WTC11 (cell line): ENCODE results near the gene STK17B. TPM values are rescaled to one million over a fixed set of nuclear protein-coding genes. Genes with fewer than 3 reads are reported as not detected.

Source experiments
- ATAC-seq: fragments of 200-7000 bp; cut with Tn5 transposase; 2 replicates; pipeline ENCODE4 v1.10.0; 2021; ENCODE audit warnings: mild to moderate bottlenecking, moderate library complexity
- CTCF ChIA-PET: fragments of 300-600 bp; sonication (Branson Sonifier 250); formaldehyde crosslinking; loops from one replicate; lab custom pipeline; 2021; ENCODE audit warnings: antibody characterized with exemption; lab: Charles Lee
- POLR2A ChIA-PET: fragments of 350-600 bp; sonication (Branson Sonifier 250); formaldehyde crosslinking; loops from one replicate; lab custom pipeline; 2021; ENCODE audit warnings: antibody characterized with exemption; lab: Charles Lee
- DNase-seq: peaks from one replicate; pipeline ENCODE4 v3.0.0; 2021; ENCODE audit warnings: low spot score
- H3K27ac Mint-ChIP-seq: 2 replicates; pipeline ENCODE4 v1.8.0; 2021; ENCODE audit warnings: mixed read lengths
- H3K27me3 Mint-ChIP-seq: 2 replicates; pipeline ENCODE4 v1.8.0; 2021; ENCODE audit warnings: low read depth, mild to moderate bottlenecking, moderate library complexity, mixed read lengths
- H3K36me3 Mint-ChIP-seq: 2 replicates; pipeline ENCODE4 v1.8.0; 2021; ENCODE audit warnings: mixed read lengths
- H3K4me1 Mint-ChIP-seq: 2 replicates; pipeline ENCODE4 v1.8.0; 2022; ENCODE audit warnings: mixed read lengths
- H3K4me3 Mint-ChIP-seq: 2 replicates; pipeline ENCODE4 v1.8.0; 2021; ENCODE audit warnings: mild to moderate bottlenecking, moderate library complexity, mixed read lengths
- H3K9me3 Mint-ChIP-seq: 2 replicates; pipeline ENCODE4 v1.8.0; 2021; ENCODE audit warnings: mixed read lengths
- CBFB ChIP-seq: sonication (generic); formaldehyde crosslinking; IDR thresholded peaks from 2 replicates; pipeline ENCODE4 v1.8.1; 2022; ENCODE audit warnings: mild to moderate bottlenecking, low read depth, missing genetic modification reagents
- CDX4 ChIP-seq: fragments of 250-450 bp; sonication (Bioruptor Pico); IDR thresholded peaks from 2 replicates; pipeline ENCODE4 v1.9.0; 2021; ENCODE audit warnings: moderate library complexity, mild to moderate bottlenecking, inconsistent platforms, borderline replicate concordance
- E2F5 ChIP-seq: sonication (generic); formaldehyde crosslinking; IDR thresholded peaks from 2 replicates; pipeline ENCODE4 v1.8.1; 2022; ENCODE audit warnings: mild to moderate bottlenecking, moderate library complexity, missing genetic modification reagents
- ETV6 ChIP-seq: sonication (generic); formaldehyde crosslinking; IDR thresholded peaks from 2 replicates; pipeline ENCODE4 v1.8.1; 2022; ENCODE audit warnings: mild to moderate bottlenecking, missing genetic modification reagents
- FOXJ3 ChIP-seq: sonication (generic); formaldehyde crosslinking; IDR thresholded peaks from 2 replicates; pipeline ENCODE4 v1.9.0; 2021; ENCODE audit warnings: missing genetic modification reagents, mild to moderate bottlenecking, borderline replicate concordance
- FOXP1 ChIP-seq: sonication (generic); formaldehyde crosslinking; IDR thresholded peaks from 2 replicates; pipeline ENCODE4 v1.8.0; 2022; ENCODE audit warnings: missing genetic modification reagents, mild to moderate bottlenecking, moderate library complexity, borderline replicate concordance
- GABPB1 ChIP-seq: sonication (generic); formaldehyde crosslinking; IDR thresholded peaks from 2 replicates; pipeline ENCODE4 v1.8.1; 2023; ENCODE audit warnings: mild to moderate bottlenecking, missing genetic modification reagents
- PRRX2 ChIP-seq: fragments of 250-450 bp; sonication (Bioruptor Pico); IDR thresholded peaks from 2 replicates; pipeline ENCODE4 v1.8.0; 2021; ENCODE audit warnings: mild to moderate bottlenecking
- SMAD3 ChIP-seq: sonication (generic); formaldehyde crosslinking; IDR thresholded peaks from 2 replicates; pipeline ENCODE4 v1.8.0; 2022; ENCODE audit warnings: missing genetic modification reagents, mild to moderate bottlenecking, borderline replicate concordance
- SMAD4 ChIP-seq: sonication (generic); formaldehyde crosslinking; IDR thresholded peaks from 2 replicates; pipeline ENCODE4 v1.8.0; 2022; ENCODE audit warnings: mild to moderate bottlenecking, missing genetic modification reagents
- TEAD1 ChIP-seq: sonication (generic); formaldehyde crosslinking; IDR thresholded peaks from 2 replicates; pipeline ENCODE4 v1.8.0; 2022; ENCODE audit warnings: mild to moderate bottlenecking, missing genetic modification reagents
- ZNF423 ChIP-seq: fragments of 250-450 bp; sonication (Bioruptor Pico); IDR thresholded peaks from 2 replicates; pipeline ENCODE4 v2.1.2; 2022; ENCODE audit warnings: mild to moderate bottlenecking, moderate library complexity
- ZNF512 ChIP-seq: sonication (generic); formaldehyde crosslinking; IDR thresholded peaks from 2 replicates; pipeline ENCODE4 v1.8.1; 2022; ENCODE audit warnings: missing genetic modification reagents, borderline replicate concordance
- total RNA-seq: library from RNA; stranded (reverse); gene quantifications from 3 replicates; pipeline ENCODE4 v1.2.3, GENCODE V29; 2021
- TF ChIP-seq, protein P1 (sequence below): sonication (generic); formaldehyde crosslinking; IDR thresholded peaks from 2 replicates; pipeline ENCODE4 v1.8.0; 2023; ENCODE audit warnings: mild to moderate bottlenecking, missing genetic modification reagents
- TF ChIP-seq, protein P2 (sequence below): sonication (generic); formaldehyde crosslinking; IDR thresholded peaks from 2 replicates; pipeline ENCODE4 v1.8.1; 2023; ENCODE audit warnings: mild to moderate bottlenecking, missing genetic modification reagents
- TF ChIP-seq, protein P3 (sequence below): sonication (generic); formaldehyde crosslinking; IDR thresholded peaks from 2 replicates; pipeline ENCODE4 v1.8.1; 2023; ENCODE audit warnings: mild to moderate bottlenecking, missing genetic modification reagents, borderline replicate concordance
- TF ChIP-seq, protein P4 (sequence below): sonication (generic); formaldehyde crosslinking; IDR thresholded peaks from 2 replicates; pipeline ENCODE4 v1.8.0; 2022; ENCODE audit warnings: missing genetic modification reagents

The STK17B gene
- total RNA-seq, 1 experiment from 2014 or later, result 11.8 TPM

DNA sequence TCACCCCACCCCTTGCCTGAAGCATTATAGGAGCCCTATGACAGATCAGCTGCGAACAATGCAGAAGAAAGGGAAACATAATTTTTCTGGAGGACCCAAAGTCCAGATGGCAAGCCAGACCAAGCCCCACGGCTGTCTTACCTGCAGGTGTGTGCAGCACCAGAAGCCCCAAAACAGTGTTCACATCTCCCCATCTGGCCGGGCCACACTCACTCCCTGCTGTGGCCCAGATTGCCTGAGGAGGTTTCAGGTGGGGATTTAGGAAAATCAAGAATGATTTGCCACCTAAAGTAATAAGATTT lies 11.7 kb upstream of the STK17B start (continued):
- TF ChIP-seq ZNF512 (no peak), FOXP1 (CRISPR knock-in tag) (no peak)
- TF ChIP-seq, protein P1, sequence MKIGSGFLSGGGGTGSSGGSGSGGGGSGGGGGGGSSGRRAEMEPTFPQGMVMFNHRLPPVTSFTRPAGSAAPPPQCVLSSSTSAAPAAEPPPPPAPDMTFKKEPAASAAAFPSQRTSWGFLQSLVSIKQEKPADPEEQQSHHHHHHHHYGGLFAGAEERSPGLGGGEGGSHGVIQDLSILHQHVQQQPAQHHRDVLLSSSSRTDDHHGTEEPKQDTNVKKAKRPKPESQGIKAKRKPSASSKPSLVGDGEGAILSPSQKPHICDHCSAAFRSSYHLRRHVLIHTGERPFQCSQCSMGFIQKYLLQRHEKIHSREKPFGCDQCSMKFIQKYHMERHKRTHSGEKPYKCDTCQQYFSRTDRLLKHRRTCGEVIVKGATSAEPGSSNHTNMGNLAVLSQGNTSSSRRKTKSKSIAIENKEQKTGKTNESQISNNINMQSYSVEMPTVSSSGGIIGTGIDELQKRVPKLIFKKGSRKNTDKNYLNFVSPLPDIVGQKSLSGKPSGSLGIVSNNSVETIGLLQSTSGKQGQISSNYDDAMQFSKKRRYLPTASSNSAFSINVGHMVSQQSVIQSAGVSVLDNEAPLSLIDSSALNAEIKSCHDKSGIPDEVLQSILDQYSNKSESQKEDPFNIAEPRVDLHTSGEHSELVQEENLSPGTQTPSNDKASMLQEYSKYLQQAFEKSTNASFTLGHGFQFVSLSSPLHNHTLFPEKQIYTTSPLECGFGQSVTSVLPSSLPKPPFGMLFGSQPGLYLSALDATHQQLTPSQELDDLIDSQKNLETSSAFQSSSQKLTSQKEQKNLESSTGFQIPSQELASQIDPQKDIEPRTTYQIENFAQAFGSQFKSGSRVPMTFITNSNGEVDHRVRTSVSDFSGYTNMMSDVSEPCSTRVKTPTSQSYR (CRISPR knock-in tag), result no peak
- TF ChIP-seq, all 79 proteins: peak for 0

GRCh38 chr2:196182439-196183171 lies 11.2 kb upstream of the STK17B start:
- Mint-ChIP-seq H3K27me3 (no peaks in the 10 kb centered on the region), H3K36me3 (no peaks in the 10 kb centered on the region), H3K4me1 (peaks cover 4% of the 10 kb centered on the region; the same call in 1 of the 2 replicates)
- TF ChIP-seq FOXJ3 (CRISPR knock-in tag), result no peak
- TF ChIP-seq SMAD4 (CRISPR knock-in tag), result no peak
- TF ChIP-seq CDX4 (CRISPR knock-in tag), result no peak
- TF ChIP-seq TEAD1 (CRISPR knock-in tag), result no peak
- TF ChIP-seq, protein P2, sequence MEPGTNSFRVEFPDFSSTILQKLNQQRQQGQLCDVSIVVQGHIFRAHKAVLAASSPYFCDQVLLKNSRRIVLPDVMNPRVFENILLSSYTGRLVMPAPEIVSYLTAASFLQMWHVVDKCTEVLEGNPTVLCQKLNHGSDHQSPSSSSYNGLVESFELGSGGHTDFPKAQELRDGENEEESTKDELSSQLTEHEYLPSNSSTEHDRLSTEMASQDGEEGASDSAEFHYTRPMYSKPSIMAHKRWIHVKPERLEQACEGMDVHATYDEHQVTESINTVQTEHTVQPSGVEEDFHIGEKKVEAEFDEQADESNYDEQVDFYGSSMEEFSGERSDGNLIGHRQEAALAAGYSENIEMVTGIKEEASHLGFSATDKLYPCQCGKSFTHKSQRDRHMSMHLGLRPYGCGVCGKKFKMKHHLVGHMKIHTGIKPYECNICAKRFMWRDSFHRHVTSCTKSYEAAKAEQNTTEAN (CRISPR knock-in tag), result no peak
- TF ChIP-seq GABPB1 (CRISPR knock-in tag), result no peak
- no peak for TF ChIP-seq ZNF423 (CRISPR knock-in tag)
- TF ChIP-seq SMAD3, result no peak
- TF ChIP-seq, all 79 proteins: peak for 0
- Mint-ChIP-seq H3K4me3 (no peak overlapping the region), H3K27ac (no peak overlapping the region), H3K9me3 (peaks cover 6% of the 10 kb centered on the region; the same call in 1 of the 2 replicates)
- DNase-seq, result no peak
- no peak for ATAC-seq
- POLR2A ChIA-PET, result no interaction called here
- CTCF ChIA-PET, result interaction anchor here (1.4 kb wide), 1 partner anchor 104 kb away, joined by 3 read pairs; no protein-coding TSS in a partner anchor

DNA sequence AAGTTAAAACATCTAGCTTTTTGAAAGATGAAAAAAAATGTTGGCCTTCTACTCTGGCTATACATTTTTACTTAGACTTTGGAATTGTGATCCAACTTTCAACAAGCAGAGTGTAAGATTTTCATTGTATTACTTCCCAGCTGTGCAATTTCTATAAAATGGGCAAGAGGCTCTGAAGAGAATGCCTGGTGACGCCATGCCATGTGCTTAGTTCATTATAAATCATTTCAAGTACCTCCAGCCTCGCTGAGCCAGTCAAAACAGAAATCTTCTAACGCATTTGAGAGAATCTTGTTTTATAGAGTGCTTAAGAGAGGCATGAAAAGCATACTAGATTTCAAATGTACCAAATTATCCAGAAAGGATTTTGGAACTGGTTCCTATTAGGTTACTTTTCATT lies 10.1 kb upstream of the STK17B start:
- H3K4me1 Mint-ChIP-seq, result peaks cover 4% of the 10 kb centered on the region; the same call in 1 of the 2 replicates
- no peaks in the 10 kb centered on the region for H3K36me3 Mint-ChIP-seq
- no peak overlapping the region for H3K27ac Mint-ChIP-seq
- no peak for DNase-seq
- H3K9me3 Mint-ChIP-seq, result no peaks in the 10 kb centered on the region
- no peak for ATAC-seq
- no peak overlapping the region for H3K4me3 Mint-ChIP-seq
- ChIA-PET POLR2A (interaction anchor here (0.6 kb wide), 1 partner anchor 75 kb away, joined by 8 read pairs; no protein-coding TSS in a partner anchor), CTCF (interaction anchor here (1.4 kb wide), 1 partner anchor 103 kb away, joined by 3 read pairs; no protein-coding TSS in a partner anchor)
- no peaks in the 10 kb centered on the region for H3K27me3 Mint-ChIP-seq
- TF ChIP-seq TEAD1 (CRISPR knock-in tag), result no peak
- TF ChIP-seq E2F5 (CRISPR knock-in tag), result no peak
- no peak for TF ChIP-seq CBFB
- no peak for TF ChIP-seq FOXP1 (CRISPR knock-in tag)
- TF ChIP-seq PRRX2 (CRISPR knock-in tag), result no peak
- TF ChIP-seq, protein P3, sequence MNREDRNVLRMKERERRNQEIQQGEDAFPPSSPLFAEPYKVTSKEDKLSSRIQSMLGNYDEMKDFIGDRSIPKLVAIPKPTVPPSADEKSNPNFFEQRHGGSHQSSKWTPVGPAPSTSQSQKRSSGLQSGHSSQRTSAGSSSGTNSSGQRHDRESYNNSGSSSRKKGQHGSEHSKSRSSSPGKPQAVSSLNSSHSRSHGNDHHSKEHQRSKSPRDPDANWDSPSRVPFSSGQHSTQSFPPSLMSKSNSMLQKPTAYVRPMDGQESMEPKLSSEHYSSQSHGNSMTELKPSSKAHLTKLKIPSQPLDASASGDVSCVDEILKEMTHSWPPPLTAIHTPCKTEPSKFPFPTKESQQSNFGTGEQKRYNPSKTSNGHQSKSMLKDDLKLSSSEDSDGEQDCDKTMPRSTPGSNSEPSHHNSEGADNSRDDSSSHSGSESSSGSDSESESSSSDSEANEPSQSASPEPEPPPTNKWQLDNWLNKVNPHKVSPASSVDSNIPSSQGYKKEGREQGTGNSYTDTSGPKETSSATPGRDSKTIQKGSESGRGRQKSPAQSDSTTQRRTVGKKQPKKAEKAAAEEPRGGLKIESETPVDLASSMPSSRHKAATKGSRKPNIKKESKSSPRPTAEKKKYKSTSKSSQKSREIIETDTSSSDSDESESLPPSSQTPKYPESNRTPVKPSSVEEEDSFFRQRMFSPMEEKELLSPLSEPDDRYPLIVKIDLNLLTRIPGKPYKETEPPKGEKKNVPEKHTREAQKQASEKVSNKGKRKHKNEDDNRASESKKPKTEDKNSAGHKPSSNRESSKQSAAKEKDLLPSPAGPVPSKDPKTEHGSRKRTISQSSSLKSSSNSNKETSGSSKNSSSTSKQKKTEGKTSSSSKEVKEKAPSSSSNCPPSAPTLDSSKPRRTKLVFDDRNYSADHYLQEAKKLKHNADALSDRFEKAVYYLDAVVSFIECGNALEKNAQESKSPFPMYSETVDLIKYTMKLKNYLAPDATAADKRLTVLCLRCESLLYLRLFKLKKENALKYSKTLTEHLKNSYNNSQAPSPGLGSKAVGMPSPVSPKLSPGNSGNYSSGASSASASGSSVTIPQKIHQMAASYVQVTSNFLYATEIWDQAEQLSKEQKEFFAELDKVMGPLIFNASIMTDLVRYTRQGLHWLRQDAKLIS (CRISPR knock-in tag), result no peak
- TF ChIP-seq, protein P4, sequence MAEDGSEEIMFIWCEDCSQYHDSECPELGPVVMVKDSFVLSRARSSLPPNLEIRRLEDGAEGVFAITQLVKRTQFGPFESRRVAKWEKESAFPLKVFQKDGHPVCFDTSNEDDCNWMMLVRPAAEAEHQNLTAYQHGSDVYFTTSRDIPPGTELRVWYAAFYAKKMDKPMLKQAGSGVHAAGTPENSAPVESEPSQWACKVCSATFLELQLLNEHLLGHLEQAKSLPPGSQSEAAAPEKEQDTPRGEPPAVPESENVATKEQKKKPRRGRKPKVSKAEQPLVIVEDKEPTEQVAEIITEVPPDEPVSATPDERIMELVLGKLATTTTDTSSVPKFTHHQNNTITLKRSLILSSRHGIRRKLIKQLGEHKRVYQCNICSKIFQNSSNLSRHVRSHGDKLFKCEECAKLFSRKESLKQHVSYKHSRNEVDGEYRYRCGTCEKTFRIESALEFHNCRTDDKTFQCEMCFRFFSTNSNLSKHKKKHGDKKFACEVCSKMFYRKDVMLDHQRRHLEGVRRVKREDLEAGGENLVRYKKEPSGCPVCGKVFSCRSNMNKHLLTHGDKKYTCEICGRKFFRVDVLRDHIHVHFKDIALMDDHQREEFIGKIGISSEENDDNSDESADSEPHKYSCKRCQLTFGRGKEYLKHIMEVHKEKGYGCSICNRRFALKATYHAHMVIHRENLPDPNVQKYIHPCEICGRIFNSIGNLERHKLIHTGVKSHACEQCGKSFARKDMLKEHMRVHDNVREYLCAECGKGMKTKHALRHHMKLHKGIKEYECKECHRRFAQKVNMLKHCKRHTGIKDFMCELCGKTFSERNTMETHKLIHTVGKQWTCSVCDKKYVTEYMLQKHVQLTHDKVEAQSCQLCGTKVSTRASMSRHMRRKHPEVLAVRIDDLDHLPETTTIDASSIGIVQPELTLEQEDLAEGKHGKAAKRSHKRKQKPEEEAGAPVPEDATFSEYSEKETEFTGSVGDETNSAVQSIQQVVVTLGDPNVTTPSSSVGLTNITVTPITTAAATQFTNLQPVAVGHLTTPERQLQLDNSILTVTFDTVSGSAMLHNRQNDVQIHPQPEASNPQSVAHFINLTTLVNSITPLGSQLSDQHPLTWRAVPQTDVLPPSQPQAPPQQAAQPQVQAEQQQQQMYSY (CRISPR knock-in tag), result no peak
- no peak for TF ChIP-seq FOXJ3 (CRISPR knock-in tag)
- no peak for TF ChIP-seq ETV6 (CRISPR knock-in tag)
